Liver (tissue), 3 donors: Measurements from ENCODE around the gene AHSA1.

ENCODE experiments used
- REST ChIP-seq: IDR thresholded peaks from 2 replicates; pipeline ENCODE4 v1.6.1; 2016; ENCODE audit warnings: antibody characterized with exemption, mild to moderate bottlenecking
- SP1 ChIP-seq: IDR thresholded peaks from 2 replicates; pipeline ENCODE4 v1.6.1; 2018; ENCODE audit warnings: antibody characterized with exemption, mild to moderate bottlenecking
- YY1 ChIP-seq: IDR thresholded peaks from 2 replicates; pipeline ENCODE4 v1.6.1; 2016; ENCODE audit warnings: antibody characterized with exemption, mild to moderate bottlenecking
- TF ChIP-seq, protein P1 (sequence below): fragments of 150-350 bp; IDR thresholded peaks from 2 replicates; pipeline ENCODE4 v1.5.1; 2017; ENCODE audit warnings: improper control_type of control experiment, low read depth, low read length; ENCODE audit not compliant: missing input control
- donor health status: healthy.
- donor health status: healthy.

- TF ChIP-seq SP1 (no peak), REST (no peak), YY1 (no peak)
- TF ChIP-seq, protein P1, sequence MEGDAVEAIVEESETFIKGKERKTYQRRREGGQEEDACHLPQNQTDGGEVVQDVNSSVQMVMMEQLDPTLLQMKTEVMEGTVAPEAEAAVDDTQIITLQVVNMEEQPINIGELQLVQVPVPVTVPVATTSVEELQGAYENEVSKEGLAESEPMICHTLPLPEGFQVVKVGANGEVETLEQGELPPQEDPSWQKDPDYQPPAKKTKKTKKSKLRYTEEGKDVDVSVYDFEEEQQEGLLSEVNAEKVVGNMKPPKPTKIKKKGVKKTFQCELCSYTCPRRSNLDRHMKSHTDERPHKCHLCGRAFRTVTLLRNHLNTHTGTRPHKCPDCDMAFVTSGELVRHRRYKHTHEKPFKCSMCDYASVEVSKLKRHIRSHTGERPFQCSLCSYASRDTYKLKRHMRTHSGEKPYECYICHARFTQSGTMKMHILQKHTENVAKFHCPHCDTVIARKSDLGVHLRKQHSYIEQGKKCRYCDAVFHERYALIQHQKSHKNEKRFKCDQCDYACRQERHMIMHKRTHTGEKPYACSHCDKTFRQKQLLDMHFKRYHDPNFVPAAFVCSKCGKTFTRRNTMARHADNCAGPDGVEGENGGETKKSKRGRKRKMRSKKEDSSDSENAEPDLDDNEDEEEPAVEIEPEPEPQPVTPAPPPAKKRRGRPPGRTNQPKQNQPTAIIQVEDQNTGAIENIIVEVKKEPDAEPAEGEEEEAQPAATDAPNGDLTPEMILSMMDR, result no peak
Observed at GRCh38 chr14:77505031-77505430, 47.1 kb downstream of the AHSA1 start.
